K562 (cell line): ENCODE data around the gene OR2T34. TPM values are rescaled to one million over a fixed set of nuclear protein-coding genes. Genes with fewer than 3 reads are reported as not detected.

ENCODE experiments used
- ATAC-seq: fragments of 200-7000 bp; cut with Tn5 transposase; 3 replicates; pipeline ENCODE4 v1.9.1; 2020; ENCODE audit warnings: moderate library complexity
- BruUV-seq: library from RNA; stranded (reverse); fragments of 400-500 nt; replicated peaks from 2 replicates; lab custom pipeline; 2021; lab: Mats Ljungman, UMichigan
- CTCF ChIA-PET: fragments of 300-600 bp; formaldehyde crosslinking; extraction: SDS; loops from one replicate; lab custom pipeline; 2021; ENCODE audit warnings: low intra/inter-chr PET ratio; lab: Yijun Ruan, JAX
- POLR2A ChIA-PET: fragments of 300-600, 350-650 bp; sonication (Branson Sonifier 250); formaldehyde crosslinking; extraction: SDS; loops from one replicate; lab custom pipeline; 2021; ENCODE audit warnings: antibody characterized with exemption, inconsistent platforms; lab: Yijun Ruan, JAX
- DNase-seq, 4 experiments: peaks; one replicate each; pipeline versions ENCODE4 v3.0.0 to v3.0.0-alpha.2; 2011 to 2018; ENCODE audit warnings: low spot score in 3 of 4, mixed read lengths in 3 of 4; ENCODE audit errors: extremely low read depth in 1 of 4
- FAIRE-seq: peaks from 2 replicates; lab custom pipeline; 2011; peaks lifted over from hg19 to GRCh38; lab: Jason Lieb, UNC
- H2AFZ ChIP-seq: 2 replicates; pipeline ENCODE4 v1.6.0; 2011; ENCODE audit warnings: low read depth, low read length, control low read depth, inconsistent platforms
- H3K27ac ChIP-seq: fragments of 200-600 bp; 3 replicates; pipeline ENCODE4 v1.8.0; 2011; ENCODE audit warnings: low read depth, mild to moderate bottlenecking, control low read depth, inconsistent platforms, low read length, moderate library complexity, mixed read lengths; ENCODE audit errors: extremely low read depth
- H3K27me3 ChIP-seq, 2 experiments: fragments of 300-600 bp in 1 of 2; 2 replicates in 1 of 2; 3 replicates in 1 of 2; pipeline versions ENCODE4 v1.6.0 to v1.8.0; 2011; ENCODE audit warnings: inconsistent platforms in 2 of 2, low read length in 2 of 2, mild to moderate bottlenecking in 1 of 2, mixed read lengths in 1 of 2, moderate library complexity in 1 of 2; ENCODE audit not compliant: control insufficient read depth in 2 of 2, insufficient read depth in 2 of 2
- H3K36me3 ChIP-seq: fragments of 300-600 bp; 3 replicates; pipeline ENCODE4 v1.8.0; 2011; ENCODE audit warnings: mild to moderate bottlenecking, low read length, inconsistent platforms; ENCODE audit not compliant: control insufficient read depth, insufficient read depth
- H3K4me1 ChIP-seq, 2 experiments: fragments of 200-600 bp in 1 of 2; replicated peaks in 1 of 2; 2 replicates in 1 of 2; 3 replicates in 1 of 2; pipeline versions ENCODE4 v1.5.1 to v1.8.0; 2011; ENCODE audit warnings: inconsistent platforms in 2 of 2, low read length in 2 of 2, mild to moderate bottlenecking in 1 of 2, mixed read lengths in 1 of 2, moderate library complexity in 1 of 2; ENCODE audit not compliant: control insufficient read depth in 2 of 2, insufficient read depth in 2 of 2
- H3K4me2 ChIP-seq: 2 replicates; pipeline ENCODE4 v1.6.1; 2011; ENCODE audit warnings: low read length, control low read depth, inconsistent platforms, mixed read lengths; ENCODE audit not compliant: insufficient read depth
- H3K4me3 ChIP-seq: fragments of 200-600 bp; sonication (generic), shearing (Covaris generic); 2 replicates; pipeline ENCODE4 v1.5.1; 2016; ENCODE audit warnings: control low read depth, inconsistent platforms
- H3K79me2 ChIP-seq: fragments of 200-600 bp; 3 replicates; pipeline ENCODE4 v1.8.0; 2011; ENCODE audit warnings: low read length, inconsistent platforms; ENCODE audit not compliant: control insufficient read depth, insufficient read depth
- H3K9ac ChIP-seq, 2 experiments: 2 replicates each; pipeline versions ENCODE4 v1.6.0 to v1.6.1; 2011; ENCODE audit warnings: low read depth in 2 of 2, low read length in 2 of 2, control low read depth in 1 of 2, inconsistent platforms in 1 of 2, mild to moderate bottlenecking in 1 of 2, mixed read lengths in 1 of 2; ENCODE audit not compliant: insufficient read depth in 1 of 2
- H3K9me1 ChIP-seq: one replicate; pipeline ENCODE4 v1.6.0; 2011; ENCODE audit warnings: inconsistent platforms, mild to moderate bottlenecking, low read length, moderate library complexity; ENCODE audit not compliant: control insufficient read depth, insufficient read depth
- H3K9me3 ChIP-seq: replicated peaks from 2 replicates; pipeline ENCODE4 v1.5.1; 2011; ENCODE audit warnings: low read depth, low read length, inconsistent platforms; ENCODE audit not compliant: control insufficient read depth, insufficient read depth
- H4K20me1 ChIP-seq: replicated peaks from 2 replicates; pipeline ENCODE4 v1.6.1; 2011; ENCODE audit warnings: low read length, inconsistent platforms, mixed read lengths; ENCODE audit not compliant: control insufficient read depth, insufficient read depth
- ADNP ChIP-seq: fragments of 200-800 bp; sonication (Bioruptor generic); IDR thresholded peaks from 2 replicates; pipeline ENCODE4 v1.6.1; 2016; ENCODE audit warnings: missing genetic modification characterization, missing compliant biosample characterization
- CHD2 ChIP-seq: IDR thresholded peaks from 2 replicates; pipeline ENCODE4 v1.6.1; 2011; ENCODE audit warnings: low read depth, low read length
- FOXP1 ChIP-seq: sonication (generic); formaldehyde crosslinking; IDR thresholded peaks from 2 replicates; pipeline ENCODE4 v1.8.0; 2022; ENCODE audit warnings: mild to moderate bottlenecking, missing genetic modification reagents
- MEF2A ChIP-seq: IDR thresholded peaks from 2 replicates; pipeline ENCODE4 v1.6.1; 2011; ENCODE audit warnings: low read depth, mild to moderate bottlenecking, low read length, moderate library complexity; ENCODE audit not compliant: control insufficient read depth
- MEF2D ChIP-seq: conservative IDR thresholded peaks from 2 replicates; pipeline ENCODE4 v1.6.1; 2016; ENCODE audit warnings: low read depth, missing genetic modification characterization, missing compliant biosample characterization
- MTA2 ChIP-seq: fragments of 450-650 bp; IDR thresholded peaks from 2 replicates; pipeline ENCODE4 v1.6.1; 2016; ENCODE audit warnings: low read depth
- NCOA4 ChIP-seq: fragments of 450-650 bp; IDR thresholded peaks from 2 replicates; pipeline ENCODE4 v1.6.1; 2018; ENCODE audit warnings: mild to moderate bottlenecking; ENCODE audit not compliant: partially characterized antibody
- RAD21 ChIP-seq, 2 experiments: fragments of 250-450 bp in 1 of 2; fragments of 450-650 bp in 1 of 2; sonication (Bioruptor Pico) in 1 of 2; formaldehyde crosslinking in 1 of 2; IDR thresholded peaks in 1 of 2; conservative IDR thresholded peaks in 1 of 2; 2 replicates each; pipeline versions ENCODE4 v1.4.0 to v1.8.0; 2020 to 2022; ENCODE audit warnings: mild to moderate bottlenecking in 2 of 2, moderate library complexity in 1 of 2
- SMAD3 ChIP-seq: fragments of 450-650 bp; formaldehyde crosslinking; conservative IDR thresholded peaks from 2 replicates; pipeline ENCODE4 v1.4.0; 2020; ENCODE audit warnings: mild to moderate bottlenecking
- SMARCA5 ChIP-seq: fragments of 450-650 bp; IDR thresholded peaks from 2 replicates; pipeline ENCODE4 v1.6.1; 2016
- TEAD1 ChIP-seq, 2 experiments: fragments of 450-650 bp in 1 of 2; sonication (generic) in 1 of 2; formaldehyde crosslinking; IDR thresholded peaks; 2 replicates each; pipeline versions ENCODE4 v1.4.0 to v1.8.0; 2020 to 2022; ENCODE audit warnings: mild to moderate bottlenecking in 2 of 2, missing genetic modification reagents in 1 of 2
- U2AF1 ChIP-seq: fragments of 200-400 bp; formaldehyde crosslinking; optimal IDR thresholded peaks from 2 replicates; pipeline ENCODE3; 2017; ENCODE audit warnings: mild to moderate bottlenecking, low read depth, low read length, moderate library complexity
- ZNF263 ChIP-seq: sonication (generic); formaldehyde crosslinking; IDR thresholded peaks from 2 replicates; pipeline ENCODE4 v1.8.0; 2022; ENCODE audit warnings: mild to moderate bottlenecking, missing genetic modification reagents, borderline replicate concordance
- ZNF347 ChIP-seq: fragments of 450-650 bp; formaldehyde crosslinking; IDR thresholded peaks from 2 replicates; pipeline ENCODE4 v1.4.0; 2020; ENCODE audit warnings: low read depth, mild to moderate bottlenecking, moderate library complexity
- ZNF384 ChIP-seq: IDR thresholded peaks from 2 replicates; pipeline ENCODE4 v1.6.1; 2012; ENCODE audit warnings: low read depth, low read length, improper control_type of control experiment
- ZNF436 ChIP-seq: fragments of 250-450, 450-650 bp; sonication (Bioruptor Pico); formaldehyde crosslinking; IDR thresholded peaks from 2 replicates; pipeline ENCODE4 v1.7.0; 2020; ENCODE audit warnings: mild to moderate bottlenecking
- ZNF785 ChIP-seq: fragments of 250-450 bp; sonication (Bioruptor Pico); IDR thresholded peaks from 2 replicates; pipeline ENCODE4 v1.4.0; 2020; ENCODE audit warnings: mild to moderate bottlenecking
- WGBS: fragments of 100-300 bp; shearing (Covaris generic); methylation state at CpG from one replicate; pipeline ENCODE4 v1.1.6; 2016; ENCODE audit warnings: low coverage, mixed read lengths; ENCODE audit not compliant: insufficient coverage; ENCODE audit errors: missing lambda C conversion rate; 5-methylcytosine and 5-hydroxymethylcytosine counted together
- in situ Hi-C: fragments of 300-500 bp; cut with MboI; formaldehyde crosslinking; loops from 4 replicates; pipeline ENCODE4 v1.15.0; 2018; ENCODE audit warnings: inconsistent platforms, mixed read lengths
- intact Hi-C: fragments of 100-400 bp; cut with micrococcal nuclease; formaldehyde crosslinking; loops from 2 replicates; pipeline ENCODE4 v1.14.2; 2022
- polyA plus RNA-seq, 8 experiments: library from polyadenylated mRNA; depleted of rRNA in 4 of 8; stranded (reverse) in 5 of 8; unstranded in 3 of 8; fragments of >200 nt; fragmentation: Nextera tagmentation in 2 of 8; fragmentation: Illumina TruSeq in 1 of 8; extraction: Ambion mirVana in 2 of 8; extraction: Trizol in 1 of 8; gene quantifications; 2 replicates each; pipeline versions ENCODE4 v1.2.1 to v1.2.3, GENCODE V29; 2011 to 2014; ENCODE audit warnings: inconsistent platforms in 1 of 8, missing spikeins in 1 of 8
- total RNA-seq, 7 experiments: library from RNA; depleted of rRNA in 6 of 7; stranded (reverse); fragments of >200 nt in 6 of 7; fragmentation: Illumina TruSeq in 2 of 7; extraction: Trizol in 2 of 7; gene quantifications; 2 replicates each; pipeline versions ENCODE4 v1.2.1 to v1.2.3, GENCODE V29; 2011 to 2021; ENCODE audit warnings: low replicate concordance in 1 of 7
- TF ChIP-seq, protein P1 (sequence below): fragments of 250-450 bp; sonication (Bioruptor Pico); IDR thresholded peaks from 2 replicates; pipeline ENCODE4 v1.6.1; 2021; ENCODE audit warnings: mild to moderate bottlenecking
- TF ChIP-seq, protein P2 (sequence below): sonication (generic); formaldehyde crosslinking; IDR thresholded peaks from 2 replicates; pipeline ENCODE4 v1.8.0; 2022; ENCODE audit warnings: missing genetic modification reagents, mild to moderate bottlenecking, borderline replicate concordance

OR2T34 gene
- total and polyA plus RNA-seq, 9 of the 15 experiments (the other 6 are each of a cell fraction or from before 2014, with no cell fraction given): not detected

DNA sequence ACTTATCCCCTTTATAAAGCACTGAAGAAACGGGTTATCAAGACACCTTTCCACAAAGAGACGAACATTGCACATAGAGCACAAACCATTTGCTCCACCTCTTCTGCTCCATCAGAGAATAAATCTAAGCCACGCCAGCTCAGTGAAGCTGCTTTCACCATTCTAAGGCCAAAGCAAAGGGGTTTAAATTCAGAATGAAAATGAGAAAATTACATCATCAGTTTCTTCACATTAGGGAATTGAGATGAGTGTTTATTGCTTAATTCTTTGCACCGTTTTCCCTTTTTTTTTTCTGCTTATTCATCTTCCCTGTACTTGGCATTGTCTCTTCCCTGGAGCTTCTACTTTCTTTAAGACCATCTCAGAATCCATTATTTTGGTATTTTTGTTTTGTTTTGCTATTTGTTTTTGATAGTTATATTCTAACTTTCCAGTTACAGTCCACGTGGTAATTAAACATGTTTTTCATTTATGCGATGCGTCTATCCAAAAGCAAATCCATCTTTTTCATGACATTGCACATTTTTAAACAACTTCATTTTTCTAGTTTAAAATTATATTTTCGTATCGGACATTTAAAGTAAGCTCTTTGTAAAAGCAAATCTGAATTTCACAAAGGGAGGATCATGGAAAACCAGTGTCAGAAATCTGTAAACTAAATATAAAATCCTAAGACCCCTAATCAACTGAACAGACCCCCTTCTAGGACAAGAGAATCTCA lies 1.9 kb upstream of the OR2T34 start:
- Histone ChIP-seq H3K9ac (no peak overlapping the region), H3K27ac (no peak overlapping the region), H3K4me3 (no peak overlapping the region), H3K9me1 (no peaks in the 10 kb centered on the region), H2AFZ (no peak overlapping the region), H3K27me3 (no peaks in the 10 kb centered on the region), H3K79me2 (no peaks in the 10 kb centered on the region), H3K4me2 (no peak overlapping the region), H3K4me1 (no peaks in the 10 kb centered on the region), H3K36me3 (no peaks in the 10 kb centered on the region), H4K20me1 (no peaks in the 10 kb centered on the region), H3K9me3 (no peaks in the 10 kb centered on the region)
- BruUV-seq: no TSS peak
- intact Hi-C loops: no loop called here
- DNase-seq (no peak), FAIRE-seq (no peak), ATAC-seq (no peak)
- ChIA-PET POLR2A (no interaction called here), CTCF (no interaction called here)
- WGBS: 0% methylated on average over 6 of the region's 9 CpGs
- TF ChIP-seq TEAD1 (CRISPR knock-in tag; IDR thresholded peaks at IDR 0.05) (no peak), U2AF1 (no peak), NCOA4 (no peak), RAD21 (CRISPR knock-in tag; conservative IDR thresholded peaks at IDR 0.05 in 1 of 2, IDR thresholded peaks at IDR 0.05 in 1 of 2) (no peak), ZNF263 (CRISPR knock-in tag) (no peak), ADNP (tag) (no peak), ZNF384 (no peak), ZNF785 (no peak), CHD2 (no peak), MEF2D (no peak), FOXP1 (no peak), SMARCA5 (no peak), ZNF436 (no peak), ZNF347 (no peak), MEF2A (no peak), SMAD3 (CRISPR knock-in tag) (no peak), MTA2 (no peak)
- TF ChIP-seq, protein P1, sequence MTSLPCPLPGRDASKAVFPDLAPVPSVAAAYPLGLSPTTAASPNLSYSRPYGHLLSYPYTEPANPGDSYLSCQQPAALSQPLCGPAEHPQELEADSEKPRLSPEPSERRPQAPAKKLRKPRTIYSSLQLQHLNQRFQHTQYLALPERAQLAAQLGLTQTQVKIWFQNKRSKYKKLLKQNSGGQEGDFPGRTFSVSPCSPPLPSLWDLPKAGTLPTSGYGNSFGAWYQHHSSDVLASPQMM: no peak
- TF ChIP-seq, protein P2, sequence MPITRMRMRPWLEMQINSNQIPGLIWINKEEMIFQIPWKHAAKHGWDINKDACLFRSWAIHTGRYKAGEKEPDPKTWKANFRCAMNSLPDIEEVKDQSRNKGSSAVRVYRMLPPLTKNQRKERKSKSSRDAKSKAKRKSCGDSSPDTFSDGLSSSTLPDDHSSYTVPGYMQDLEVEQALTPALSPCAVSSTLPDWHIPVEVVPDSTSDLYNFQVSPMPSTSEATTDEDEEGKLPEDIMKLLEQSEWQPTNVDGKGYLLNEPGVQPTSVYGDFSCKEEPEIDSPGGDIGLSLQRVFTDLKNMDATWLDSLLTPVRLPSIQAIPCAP (CRISPR knock-in tag): no peak
- in situ Hi-C loops: no loop called here
